K562 (cell line): ENCODE measurements around the gene CEP95. TPM values are rescaled to one million over a fixed set of nuclear protein-coding genes. Genes with fewer than 3 reads are reported as not detected.
A peak's percentile ranks its signal among the peaks of the same experiment; 100 is the strongest.

Source experiments
- CHD7 ChIP-seq: fragments of 200-600 bp; sonication (generic); IDR thresholded peaks from one replicate; pipeline ENCODE4 v1.6.1; 2012; ENCODE audit warnings: mild to moderate bottlenecking, low read depth, low read length, inconsistent platforms
- DMBX1 ChIP-seq: fragments of 250-450 bp; sonication (Bioruptor Pico); IDR thresholded peaks from 2 replicates; pipeline ENCODE4 v1.8.0; 2022; ENCODE audit warnings: inconsistent platforms, mild to moderate bottlenecking, moderate library complexity, borderline replicate concordance
- HDAC3 ChIP-seq: fragments of 450-650 bp; IDR thresholded peaks from 2 replicates; pipeline ENCODE4 v1.6.1; 2018; ENCODE audit warnings: borderline replicate concordance, mild to moderate bottlenecking, moderate library complexity; ENCODE audit not compliant: partially characterized antibody
- HNRNPK ChIP-seq: fragments of 200-400 bp; formaldehyde crosslinking; IDR thresholded peaks from one replicate; pipeline ENCODE4 v1.6.1; 2018; ENCODE audit warnings: mild to moderate bottlenecking, low read depth, low read length; ENCODE audit not compliant: poor library complexity, severe bottlenecking
- MAZ ChIP-seq, 2 experiments: fragments of 450-650 bp in 1 of 2; sonication (generic) in 1 of 2; formaldehyde crosslinking; IDR thresholded peaks in 1 of 2; conservative IDR thresholded peaks in 1 of 2; 2 replicates each; pipeline versions ENCODE4 v1.4.0 to v1.5.0; 2020; ENCODE audit warnings: mild to moderate bottlenecking in 1 of 2, missing genetic modification reagents in 1 of 2
- NR2C1 ChIP-seq, 2 experiments: fragments of 450-650 bp; IDR thresholded peaks; 2 replicates each; pipeline ENCODE4 v1.6.1; 2017; ENCODE audit warnings: mild to moderate bottlenecking in 2 of 2, antibody characterized with exemption in 1 of 2, inconsistent platforms in 1 of 2, missing compliant biosample characterization in 1 of 2, missing genetic modification characterization in 1 of 2
- POLR3G ChIP-seq: IDR thresholded peaks from 2 replicates; pipeline ENCODE4 v1.6.1; 2011; ENCODE audit not compliant: insufficient read length, insufficient replicate concordance; ENCODE audit errors: extremely low read depth
- RBM14 ChIP-seq: fragments of 200-400 bp; formaldehyde crosslinking; IDR thresholded peaks from 2 replicates; pipeline ENCODE4 v1.6.1; 2018; ENCODE audit warnings: low read depth, mild to moderate bottlenecking, low read length, moderate library complexity, borderline replicate concordance; ENCODE audit not compliant: insufficient read depth
- TCF3 ChIP-seq: sonication (generic); formaldehyde crosslinking; IDR thresholded peaks from 2 replicates; pipeline ENCODE4 v1.4.0; 2020; ENCODE audit warnings: mild to moderate bottlenecking, missing genetic modification reagents
- ZFP1 ChIP-seq: fragments of 450-650 bp; formaldehyde crosslinking; IDR thresholded peaks from 2 replicates; pipeline ENCODE4 v1.4.0; 2020; ENCODE audit warnings: mild to moderate bottlenecking, mixed read lengths
- ZNF140 ChIP-seq: fragments of 250-450 bp; sonication (Bioruptor Pico); IDR thresholded peaks from 2 replicates; pipeline ENCODE4 v1.8.0; 2021; ENCODE audit warnings: moderate library complexity, mild to moderate bottlenecking, inconsistent platforms
- ZNF592 ChIP-seq: fragments of 450-650 bp; IDR thresholded peaks from 2 replicates; pipeline ENCODE4 v1.6.1; 2017; ENCODE audit warnings: antibody characterized with exemption, mild to moderate bottlenecking
- polyA plus RNA-seq, 8 experiments: library from polyadenylated mRNA; depleted of rRNA in 4 of 8; stranded (reverse) in 5 of 8; unstranded in 3 of 8; fragments of >200 nt; fragmentation: Nextera tagmentation in 2 of 8; fragmentation: Illumina TruSeq in 1 of 8; extraction: Ambion mirVana in 2 of 8; extraction: Trizol in 1 of 8; gene quantifications; 2 replicates each; pipeline versions ENCODE4 v1.2.1 to v1.2.3, GENCODE V29; 2011 to 2014; ENCODE audit warnings: inconsistent platforms in 1 of 8, missing spikeins in 1 of 8
- total RNA-seq, 7 experiments: library from RNA; depleted of rRNA in 6 of 7; stranded (reverse); fragments of >200 nt in 6 of 7; fragmentation: Illumina TruSeq in 2 of 7; extraction: Trizol in 2 of 7; gene quantifications; 2 replicates each; pipeline versions ENCODE4 v1.2.1 to v1.2.3, GENCODE V29; 2011 to 2021; ENCODE audit warnings: low replicate concordance in 1 of 7

The CEP95 gene
- total and polyA plus RNA-seq, 9 of the 15 experiments (the other 6 are each of a cell fraction or from before 2014, with no cell fraction given) = 26.7 to 80.7 (median 56.9) TPM

GRCh38 chr17:64533784-64534183 lies 27.0 kb downstream of the CEP95 start (continued):
- TF ChIP-seq CHD7 = no peak
- TF ChIP-seq RBM14 = no peak
- peak; percentile 81 for TF ChIP-seq HDAC3
- no peak for TF ChIP-seq ZNF592
- TF ChIP-seq MAZ (CRISPR knock-in tag; conservative IDR thresholded peaks at IDR 0.05 in 1 of 2, IDR thresholded peaks at IDR 0.05 in 1 of 2) = no peak
- 0 out of 2 replicates have a peak, but pooled peaks have one; percentile 29 for TF ChIP-seq DMBX1 (CRISPR knock-in tag)
- 0 out of 2 replicates have a peak, but pooled peaks have one; percentile 9 for TF ChIP-seq NR2C1 (IDR thresholded peaks at IDR 0.05)
- TF ChIP-seq NR2C1 (tag; IDR thresholded peaks at IDR 0.05) = 0 out of 2 replicates have a peak, but pooled peaks have one; percentile 32
- no peak for TF ChIP-seq ZNF140 (CRISPR knock-in tag)
- no peak for TF ChIP-seq HNRNPK
- peak; percentile 87 for TF ChIP-seq TCF3 (CRISPR knock-in tag)
- TF ChIP-seq ZFP1 (CRISPR knock-in tag) = no peak
- no peak for TF ChIP-seq POLR3G
